GM19035 (cell line): ENCODE results near the gene NDUFS1.
"Not testable (repeated sequence)": the region's sequence is repeated elsewhere in the genome, so short reads cannot be mapped to it uniquely, and the experiment has no call there.

Experiments
- ATAC-seq: cut with Tn5 transposase; IDR thresholded peaks from one replicate; pipeline ENCODE4 v1.9.1; 2021; ENCODE audit not compliant: unreplicated experiment

The NDUFS1 gene

DNA sequence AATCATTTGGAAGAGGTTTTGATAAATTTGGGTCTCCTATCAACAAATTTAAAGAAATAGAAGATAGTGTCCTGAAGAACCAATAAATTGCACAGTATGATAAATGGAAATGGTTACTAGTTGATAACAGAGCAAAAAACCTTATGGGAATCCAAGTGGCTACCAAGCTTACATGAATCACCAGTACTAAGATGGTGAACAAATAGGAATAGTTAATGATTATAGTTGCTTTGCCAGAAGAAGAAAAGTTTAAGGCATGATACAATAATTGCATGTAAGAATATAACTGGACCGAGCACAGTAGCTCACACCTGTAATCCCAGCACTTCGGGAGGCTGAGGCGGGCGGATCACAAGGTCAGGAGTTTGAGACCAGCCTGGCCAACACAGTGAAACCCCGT lies 53.7 kb downstream of the NDUFS1 start:
- ATAC-seq = no peak

DNA sequence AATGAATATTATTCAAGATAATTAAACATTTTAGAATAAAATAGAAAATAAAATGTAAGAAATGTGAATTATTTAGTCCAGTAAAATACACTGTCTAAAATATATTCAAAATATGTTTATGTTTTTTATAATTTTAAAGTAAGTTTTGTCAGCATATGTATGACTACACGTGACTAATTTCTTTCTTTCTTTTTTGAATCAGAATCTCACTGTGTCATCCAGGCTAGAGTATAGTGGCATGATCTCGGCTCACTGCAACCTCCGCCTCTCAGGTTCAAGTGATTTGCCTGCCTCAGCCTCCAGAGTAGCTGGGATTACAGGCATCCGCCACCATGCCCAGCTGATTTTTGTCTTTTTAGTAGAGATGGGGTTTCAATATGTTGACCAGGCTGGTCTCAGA lies 54.2 kb downstream of the NDUFS1 start:
- no peak for ATAC-seq

DNA sequence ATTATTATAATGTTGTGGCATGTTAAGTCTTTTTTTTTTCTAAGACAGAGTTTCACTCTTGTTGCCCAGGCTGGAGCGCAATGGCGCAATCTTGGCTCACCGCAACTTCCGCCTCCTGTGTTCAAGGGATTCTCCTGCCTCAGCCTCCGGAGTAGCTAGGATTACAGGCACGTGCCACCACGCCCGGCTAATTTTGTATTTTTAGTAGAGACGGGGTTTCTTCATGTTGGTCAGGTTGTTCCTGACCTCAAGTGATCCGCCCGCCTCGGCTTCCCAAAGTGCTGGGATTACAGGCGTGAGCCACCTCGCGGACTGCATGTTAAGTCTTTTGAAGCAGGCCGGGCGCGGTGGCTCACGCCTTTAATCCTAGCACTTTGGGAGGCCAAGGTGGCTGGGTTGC lies 60.4 kb downstream of the NDUFS1 start:
- ATAC-seq = not testable (repeated sequence)

DNA sequence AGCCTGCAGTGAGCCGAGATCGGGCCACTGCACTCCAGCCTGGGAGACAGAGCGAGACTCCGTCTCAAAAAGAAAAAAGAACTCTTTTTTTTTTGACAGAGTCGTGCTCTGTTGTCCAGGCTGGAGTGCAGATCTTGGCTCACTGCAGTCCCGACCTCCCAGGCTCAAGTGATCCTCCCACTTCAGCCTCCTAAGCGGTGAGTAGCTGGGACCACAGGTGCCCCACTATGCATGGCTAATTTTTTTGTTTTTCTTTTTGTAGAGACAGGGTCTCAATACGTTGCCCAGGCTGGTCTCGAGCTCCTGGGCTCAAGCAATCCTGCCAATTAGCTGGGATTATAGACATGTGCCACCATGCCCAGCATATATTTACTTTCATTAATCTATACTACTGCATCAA lies 60.8 kb downstream of the NDUFS1 start:
- ATAC-seq = no peak

DNA sequence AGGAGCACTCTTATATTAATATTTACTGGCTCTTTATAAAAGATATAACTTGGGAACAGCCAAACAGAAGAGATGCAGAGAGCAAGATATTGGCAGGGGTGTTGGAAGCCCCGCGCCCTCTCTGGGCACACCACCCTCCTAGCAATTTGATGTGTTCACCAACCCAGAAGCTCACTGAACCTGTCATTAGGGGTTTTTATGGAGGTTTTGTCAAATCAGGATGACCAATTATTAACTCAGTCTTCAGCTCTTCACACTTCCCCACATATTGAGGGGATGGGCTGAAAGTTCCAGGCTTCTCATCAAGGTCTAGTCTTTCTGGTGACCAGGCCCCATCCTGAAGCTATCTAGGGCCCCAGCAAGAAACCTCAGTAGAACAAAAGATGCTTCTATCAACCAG lies 62.4 kb downstream of the NDUFS1 start:
- ATAC-seq = no peak

DNA sequence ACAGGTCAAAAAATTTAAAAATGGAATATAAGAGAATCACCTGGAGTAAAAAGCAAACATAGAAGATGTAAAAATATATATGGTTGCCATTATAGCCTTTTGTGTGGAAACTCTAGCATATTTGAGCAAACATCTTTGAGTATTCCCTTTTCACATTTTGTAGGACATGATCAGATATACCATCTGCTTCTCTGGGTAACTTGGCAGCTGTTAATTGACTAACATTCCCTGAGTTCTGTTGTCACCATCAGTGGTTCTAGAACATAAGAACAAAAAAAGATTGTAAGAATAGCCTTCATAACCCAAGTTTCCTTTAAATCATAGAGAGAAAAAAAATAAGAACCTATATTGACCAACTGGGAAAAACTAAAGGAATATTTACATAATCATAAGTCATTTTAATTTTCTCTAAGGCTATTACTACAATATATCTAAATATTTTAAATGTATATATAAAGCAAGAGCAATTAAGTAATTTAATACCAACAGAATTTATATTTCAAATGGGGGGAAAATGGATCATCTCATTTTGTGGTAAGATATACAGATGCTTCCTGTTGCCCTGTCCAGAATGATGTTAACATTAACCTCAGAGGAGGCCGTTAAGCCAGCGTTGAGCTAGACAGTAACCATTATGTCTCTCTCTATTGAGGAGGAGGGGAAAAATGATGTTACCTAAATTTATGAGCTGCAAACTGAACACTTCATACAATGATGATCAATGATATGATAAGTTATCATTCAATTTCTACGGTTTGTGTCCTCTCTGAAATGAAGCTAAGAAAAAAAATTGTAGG lies 63.5 kb downstream of the NDUFS1 start:
- no peak for ATAC-seq

DNA sequence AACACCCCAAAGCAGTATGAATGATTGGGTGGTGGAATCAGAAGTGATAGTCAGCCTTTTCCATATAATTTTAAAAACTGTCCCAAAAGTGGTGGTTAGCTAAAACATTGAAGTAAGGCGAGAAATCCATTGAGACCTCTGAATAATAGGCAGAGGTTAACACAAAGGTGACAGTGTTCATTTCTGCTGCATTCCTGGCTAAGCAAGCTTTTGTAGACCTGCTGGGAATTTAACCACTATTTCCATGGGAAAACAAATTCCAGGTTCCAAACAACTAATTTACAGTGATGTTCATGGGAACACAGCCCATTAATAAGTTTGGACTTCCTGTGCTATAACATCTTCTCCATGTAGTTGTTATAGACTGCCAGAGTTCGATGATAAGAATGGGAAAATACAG lies 66.9 kb downstream of the NDUFS1 start:
- no peak for ATAC-seq

DNA sequence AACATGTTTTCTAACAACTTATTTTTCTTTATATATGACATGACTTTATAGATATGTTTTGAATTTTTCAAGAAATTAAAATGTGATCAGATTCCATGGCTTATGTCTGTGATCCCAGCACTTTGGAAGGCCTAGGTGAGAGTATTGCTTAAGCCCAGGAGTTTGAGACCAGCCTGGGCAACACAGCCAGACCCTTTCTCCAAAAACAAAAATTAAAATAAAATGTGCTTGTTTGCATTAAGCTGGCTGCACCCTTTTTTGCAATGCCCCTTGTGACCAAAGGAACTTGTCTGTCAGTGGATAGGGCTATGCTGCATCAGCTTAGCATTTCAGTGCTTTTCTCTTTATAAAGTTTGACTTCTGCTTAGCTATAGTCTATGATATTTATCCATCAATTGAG lies 71.0 kb downstream of the NDUFS1 start:
- no peak for ATAC-seq

DNA sequence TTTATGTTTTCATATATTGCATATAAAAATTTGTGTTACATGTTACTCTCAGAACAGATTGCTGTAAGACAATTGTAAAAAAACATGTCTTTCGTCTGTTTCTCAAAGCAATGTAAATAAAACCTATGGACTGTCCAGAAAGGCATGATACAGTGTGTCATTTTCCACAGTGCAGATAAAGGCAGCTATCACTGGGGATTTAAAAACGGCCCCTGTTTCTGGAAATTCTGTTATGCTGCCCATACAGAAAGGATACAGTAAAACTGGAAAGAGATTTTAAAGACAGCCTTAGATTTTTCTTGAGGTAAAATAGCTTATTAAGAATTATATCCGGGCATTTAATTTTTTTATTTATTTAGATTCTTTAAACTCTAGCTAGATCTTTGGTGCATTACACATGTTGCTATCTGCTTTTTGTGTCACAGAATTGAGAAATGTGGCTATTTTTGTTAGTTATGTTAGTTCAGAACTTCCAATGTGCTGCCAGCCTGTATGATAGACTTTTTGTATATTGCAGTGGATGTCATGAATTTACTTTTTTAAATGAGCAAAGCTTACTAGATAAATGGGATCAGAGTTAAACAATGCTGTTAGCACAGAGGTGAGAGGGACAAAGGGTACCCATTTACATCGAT lies 72.4 kb downstream of the NDUFS1 start:
- ATAC-seq = no peak

DNA sequence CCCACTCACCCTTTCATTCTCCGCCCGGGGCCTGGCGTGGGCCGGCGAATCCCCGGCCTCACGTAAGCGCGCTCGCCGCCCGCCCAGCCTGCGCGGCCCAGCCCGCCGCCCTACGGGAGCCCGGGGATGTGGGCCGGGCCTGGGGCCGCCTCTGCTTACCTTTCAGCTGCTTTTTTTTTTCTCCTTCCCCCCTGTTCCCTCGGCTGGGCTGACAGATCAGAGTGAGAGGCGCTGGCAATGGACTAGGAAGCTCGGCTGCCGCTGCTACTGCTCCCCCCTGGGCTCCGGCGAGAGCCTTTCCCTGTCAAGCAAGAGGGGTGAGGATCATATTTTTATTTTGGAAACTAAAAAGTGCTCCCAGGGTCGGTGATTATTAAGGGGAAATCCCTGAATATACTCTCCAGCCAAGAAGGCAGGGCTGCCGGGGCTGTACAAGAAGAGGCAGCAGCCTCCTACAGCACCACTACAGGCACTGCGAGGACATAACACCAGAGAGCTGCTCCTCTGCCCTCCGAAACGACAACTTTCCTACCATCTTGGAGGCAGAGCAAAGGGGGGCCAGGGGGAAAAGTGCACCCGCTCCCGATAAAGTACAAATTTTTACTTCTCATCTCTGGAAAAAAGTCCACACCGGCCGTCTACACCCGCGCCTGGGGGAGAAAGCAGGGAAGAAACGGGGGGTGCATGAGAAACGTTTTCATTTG lies 73.3 kb downstream of the NDUFS1 start, which contains the start of gene INO80D:
Gene INO80D (minus strand): TSS at position 433 of the 704 bp plus-strand sequence. CDS start 23,158 bp downstream, outside the sequence.
- ATAC-seq = peak; percentile 85

DNA sequence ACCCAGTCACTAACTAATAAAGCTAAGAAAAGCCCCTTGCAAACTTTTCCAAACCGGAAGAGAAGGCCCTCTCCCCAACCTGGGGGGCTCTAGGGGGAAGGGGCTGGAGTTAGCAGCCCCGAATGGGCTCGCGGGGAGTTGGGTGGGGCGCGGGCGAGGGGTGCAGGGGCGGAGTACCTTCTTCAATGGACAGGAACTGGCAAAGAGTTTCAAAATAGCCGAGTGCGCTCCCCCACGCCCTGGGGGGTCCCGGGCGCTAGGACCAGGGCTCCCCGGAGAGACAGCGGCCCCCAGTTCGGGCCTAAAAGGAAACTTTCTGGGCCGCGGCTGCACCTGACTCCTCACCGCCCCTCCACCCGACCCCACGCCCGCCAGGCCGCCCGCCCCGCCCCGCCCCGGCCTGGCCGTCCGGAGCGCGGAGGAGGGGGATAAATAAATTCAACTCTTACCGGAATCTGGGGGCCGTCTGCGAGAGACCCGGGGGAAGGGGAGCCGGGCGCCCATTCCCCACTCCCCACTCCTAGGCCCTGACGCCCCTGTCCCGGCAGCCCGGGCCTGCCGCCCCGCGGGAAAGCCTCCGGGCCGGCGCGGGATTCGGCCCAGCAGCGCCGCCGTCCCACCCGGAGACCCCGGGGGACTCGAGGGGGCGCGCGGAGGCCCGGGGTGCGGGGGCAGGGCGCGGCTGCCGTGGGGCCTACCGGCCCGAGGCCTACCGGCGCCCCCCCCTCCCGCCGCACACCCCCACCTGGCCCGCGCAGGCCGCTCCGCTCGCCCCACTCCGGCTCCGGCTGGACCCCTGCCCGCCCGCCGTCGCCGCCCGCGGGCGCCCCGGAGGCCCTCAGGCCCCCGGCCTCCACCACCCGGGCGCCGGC lies 74.1 kb downstream of the NDUFS1 start:
- ATAC-seq = peak; percentile 29

DNA sequence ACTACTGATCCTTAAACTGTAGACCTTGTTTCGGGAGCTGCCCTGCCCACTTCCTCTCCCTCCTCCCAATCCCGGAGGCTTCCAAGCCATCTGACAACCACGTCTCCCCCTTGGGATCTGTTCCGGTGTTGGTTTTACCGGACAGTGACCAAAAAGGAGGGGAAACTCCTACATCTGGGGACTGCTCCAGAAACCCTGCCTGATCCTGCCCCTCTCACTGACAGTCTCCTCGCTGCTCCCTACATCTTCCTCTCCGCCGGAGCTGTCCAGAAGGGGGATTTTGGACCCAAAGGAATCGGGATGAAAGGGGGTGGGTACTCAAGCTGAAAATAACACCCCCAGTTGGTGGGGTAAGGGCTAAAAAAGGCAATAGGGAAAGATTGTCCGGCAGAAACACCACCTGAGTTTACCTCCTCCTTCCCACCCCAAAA lies 74.8 kb downstream of the NDUFS1 start:
- ATAC-seq = no peak

DNA sequence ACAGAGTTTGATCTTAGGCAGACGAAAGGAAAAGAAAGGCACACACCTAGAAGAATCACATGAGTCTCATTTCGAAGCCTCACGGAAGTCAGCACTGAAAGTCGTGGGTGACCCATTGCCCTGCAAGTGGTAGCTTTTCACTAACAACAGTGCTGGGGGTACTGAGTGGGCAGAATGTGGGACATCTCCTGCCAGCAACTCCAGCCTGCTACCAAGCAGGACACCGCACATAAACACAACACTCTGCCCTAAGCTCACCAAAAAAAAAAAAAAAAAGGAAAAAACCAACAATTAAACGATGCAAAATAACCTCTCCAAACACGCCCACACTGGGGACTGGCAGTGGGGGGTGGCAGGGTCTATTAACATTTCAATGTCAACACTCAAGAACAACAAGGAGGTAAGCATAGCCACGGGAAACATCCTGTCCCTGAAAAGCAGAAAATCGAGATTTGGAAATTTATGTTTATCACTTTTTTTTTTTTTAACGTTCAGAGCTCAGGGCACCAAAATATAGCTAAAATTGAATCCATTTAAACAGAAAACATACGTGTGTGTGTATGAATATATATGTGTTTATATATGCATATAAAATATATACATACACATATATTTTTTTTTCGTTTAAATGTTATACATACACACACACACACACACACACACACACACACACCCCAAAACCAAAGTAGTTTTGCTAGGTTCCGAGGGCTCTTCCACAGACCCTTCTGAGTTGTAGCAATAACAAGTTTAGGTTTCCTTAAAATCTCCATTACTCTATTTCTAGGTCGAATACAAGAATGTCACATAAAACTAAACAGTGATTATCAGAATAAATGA lies 75.4 kb downstream of the NDUFS1 start:
- ATAC-seq = no peak

DNA sequence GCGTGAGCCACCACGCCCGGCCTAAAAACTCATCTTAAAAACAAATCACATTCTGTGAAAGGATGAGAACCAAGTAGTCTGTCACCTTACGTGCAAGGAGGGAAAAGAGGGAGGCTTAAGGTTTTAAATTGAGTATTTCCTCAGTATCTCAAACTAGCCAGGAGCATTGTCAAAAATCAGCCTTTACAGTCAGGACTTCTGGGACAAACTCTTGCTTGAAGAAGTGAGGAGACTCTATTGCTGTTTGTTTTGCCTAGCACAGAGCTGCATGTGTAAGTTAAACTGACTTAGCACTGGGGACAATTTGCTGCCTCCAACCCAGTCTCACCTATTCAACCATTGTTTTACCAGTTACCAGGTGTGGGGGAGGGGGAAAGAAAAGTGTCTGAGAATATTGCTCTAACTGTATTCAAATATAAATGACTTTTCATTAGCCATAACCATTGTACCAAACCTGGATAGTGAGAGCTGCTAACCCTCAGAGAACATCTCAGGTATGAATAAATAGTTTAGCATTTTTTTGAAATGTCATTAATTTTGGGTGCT lies 76.9 kb downstream of the NDUFS1 start:
- no peak for ATAC-seq

DNA sequence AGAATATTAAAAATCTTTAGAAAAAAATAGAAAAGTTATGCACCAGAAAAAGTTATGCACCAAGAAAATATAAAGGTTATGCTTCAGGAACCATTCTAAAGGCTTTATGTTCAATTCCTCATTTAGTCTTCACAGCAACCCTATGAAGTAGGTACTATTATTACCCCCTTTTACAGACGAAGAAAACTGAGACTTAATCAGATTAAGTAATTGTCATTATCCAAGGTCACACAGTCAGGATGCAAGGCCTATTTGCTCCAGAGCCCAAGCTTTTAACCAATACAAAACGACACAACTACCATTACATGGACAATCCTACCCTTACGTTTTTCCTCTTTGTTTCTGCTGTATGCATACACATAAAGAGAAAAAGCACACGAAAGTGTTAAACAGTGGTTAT lies 78.3 kb downstream of the NDUFS1 start:
- no peak for ATAC-seq

DNA sequence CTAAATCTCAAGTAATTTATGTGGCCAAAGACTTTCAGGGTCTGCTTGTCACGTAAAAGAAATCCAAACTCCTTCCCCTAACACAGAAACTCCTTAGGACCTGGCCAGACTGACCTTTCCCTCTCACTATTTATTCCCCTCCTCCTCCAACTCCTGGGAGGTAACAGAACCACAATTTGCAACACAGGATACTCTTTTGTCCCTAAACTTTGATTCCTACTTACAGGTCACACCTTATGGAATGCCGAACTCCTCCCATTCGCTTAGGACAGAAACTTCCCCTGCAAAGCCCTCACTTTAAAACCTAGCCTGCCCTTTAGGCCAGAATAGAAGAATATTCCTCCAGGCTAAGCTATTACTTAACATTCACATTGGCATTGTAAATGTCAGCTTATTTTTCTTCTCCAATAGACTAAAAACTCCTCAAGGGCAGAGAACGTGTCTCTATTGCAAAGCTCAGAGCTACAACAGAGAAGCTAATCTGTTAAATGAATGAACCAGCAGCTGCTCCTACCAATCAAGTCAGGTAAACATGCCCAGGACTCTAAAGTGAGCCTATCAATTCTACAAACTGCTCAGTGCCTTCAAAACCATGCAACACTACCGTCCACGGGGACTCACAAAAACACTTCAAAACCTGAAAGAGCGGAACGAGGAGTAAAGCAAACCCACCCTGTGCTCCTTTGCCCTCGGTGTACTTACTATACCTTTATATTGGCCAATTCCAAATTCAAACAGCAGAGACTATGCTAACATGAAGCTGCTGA lies 79.4 kb downstream of the NDUFS1 start:
- ATAC-seq = no peak

DNA sequence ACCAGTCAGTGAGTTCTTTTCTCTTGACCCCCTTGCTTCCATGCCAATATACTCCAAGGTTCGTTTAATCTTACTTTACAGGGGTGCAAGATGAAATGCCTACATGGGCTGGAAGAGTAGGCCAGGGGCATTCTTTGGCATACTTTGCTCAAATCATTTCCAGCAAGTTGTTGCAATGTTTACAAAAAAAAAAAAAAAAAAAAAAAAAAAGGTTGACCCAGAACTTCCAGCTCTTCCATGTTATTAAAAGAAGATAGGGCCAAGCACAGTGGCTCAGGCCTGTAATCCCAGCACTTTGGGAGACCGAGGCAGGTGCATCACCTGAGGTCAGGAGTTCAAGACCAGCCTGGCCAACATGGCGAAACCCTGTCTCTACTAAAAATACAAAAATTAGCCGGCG lies 81.4 kb downstream of the NDUFS1 start:
- ATAC-seq = not testable (repeated sequence)

DNA sequence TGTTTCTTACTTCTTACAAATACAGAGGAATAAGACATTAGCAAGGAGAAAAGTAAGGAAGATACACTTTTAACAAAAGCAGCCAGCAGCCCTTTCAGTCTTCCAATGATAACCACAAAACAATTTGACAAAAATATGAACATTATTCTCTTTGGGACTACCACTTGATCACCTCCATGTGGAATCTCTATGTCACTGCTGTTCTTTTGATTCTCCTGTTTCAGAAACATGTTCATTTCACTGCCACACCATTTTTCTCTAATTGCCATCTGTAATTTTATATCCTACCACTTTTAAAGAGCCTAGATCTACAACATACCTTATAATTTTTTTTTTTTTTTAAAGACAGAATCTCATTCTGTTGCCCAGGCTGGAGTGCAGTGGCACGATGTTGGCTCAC lies 84.1 kb downstream of the NDUFS1 start:
- ATAC-seq = no peak

DNA sequence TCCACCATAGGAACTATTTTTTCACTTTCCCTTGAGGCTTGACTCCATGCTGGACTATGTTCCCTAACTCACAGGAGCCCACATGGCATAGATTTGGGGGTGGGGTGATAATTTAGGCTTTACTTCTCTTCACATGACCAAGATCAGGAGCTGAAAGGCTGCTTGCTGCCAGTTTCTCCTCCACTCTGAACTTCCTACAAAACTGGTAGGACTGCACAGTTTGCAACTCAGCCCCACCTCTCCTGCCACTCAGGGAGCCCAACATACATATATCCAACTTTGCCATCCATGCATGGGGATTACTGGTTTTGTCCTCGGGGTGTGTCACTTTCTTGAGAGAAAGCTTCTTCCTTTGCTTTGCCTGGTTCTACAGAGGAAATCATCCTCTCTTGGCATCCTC lies 87.4 kb downstream of the NDUFS1 start:
- no peak for ATAC-seq
